ENCODE data around the gene RNASE13. TPM values are rescaled to one million over a fixed set of nuclear protein-coding genes. Genes with fewer than 3 reads are reported as not detected.

RNASE13 gene
- total RNA-seq, 2 donors from 2014 or later: not detected

DNA sequence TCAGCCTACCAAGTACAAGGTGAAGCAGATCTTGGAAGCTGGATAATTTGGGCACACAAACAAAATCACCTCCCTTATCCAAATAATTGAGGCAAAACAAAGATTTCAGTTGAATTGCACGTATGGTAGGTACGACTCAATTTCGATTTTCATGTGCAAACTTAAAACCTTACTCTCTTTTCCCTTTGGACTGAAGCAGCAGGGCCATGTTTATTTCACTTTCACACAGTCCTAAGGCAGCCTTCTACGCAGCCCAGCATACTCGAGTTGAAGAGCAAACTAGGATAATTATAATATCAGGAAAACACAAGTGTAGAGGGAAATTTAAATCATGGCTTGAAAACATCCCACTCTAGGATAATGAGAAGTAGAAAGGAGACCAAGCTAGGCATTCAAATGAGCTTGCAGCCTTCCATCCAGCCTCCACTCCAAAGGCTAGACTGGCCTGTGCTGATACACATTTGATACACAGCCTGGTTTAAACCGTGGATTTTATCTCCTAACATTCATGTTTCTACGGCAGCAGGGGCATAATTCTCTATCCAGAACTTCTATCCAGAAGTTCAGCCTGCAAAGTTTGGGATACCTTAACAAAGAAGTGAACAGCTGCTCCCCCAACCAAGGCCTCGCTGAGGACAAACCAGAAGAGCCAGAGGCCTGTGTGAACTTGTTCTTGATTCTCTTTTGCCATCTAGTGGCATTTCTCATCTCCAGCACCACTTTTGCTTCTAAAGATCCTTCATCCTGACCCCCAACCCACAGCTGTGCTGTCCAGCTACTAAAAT is 5.2 kb upstream of the RNASE13 start:
- peaks cover 27% of the 10 kb centered on the region for H3K4me1 Mint-ChIP-seq
- H3K27ac Mint-ChIP-seq: no peak overlapping the region
- 64 to 81% methylated on average over 6 to 8 of the region's 8 CpGs for WGBS, 2 experiments (ENCODE audit: insufficient coverage in 1 of 2, insufficient read length in 1 of 2)

DNA sequence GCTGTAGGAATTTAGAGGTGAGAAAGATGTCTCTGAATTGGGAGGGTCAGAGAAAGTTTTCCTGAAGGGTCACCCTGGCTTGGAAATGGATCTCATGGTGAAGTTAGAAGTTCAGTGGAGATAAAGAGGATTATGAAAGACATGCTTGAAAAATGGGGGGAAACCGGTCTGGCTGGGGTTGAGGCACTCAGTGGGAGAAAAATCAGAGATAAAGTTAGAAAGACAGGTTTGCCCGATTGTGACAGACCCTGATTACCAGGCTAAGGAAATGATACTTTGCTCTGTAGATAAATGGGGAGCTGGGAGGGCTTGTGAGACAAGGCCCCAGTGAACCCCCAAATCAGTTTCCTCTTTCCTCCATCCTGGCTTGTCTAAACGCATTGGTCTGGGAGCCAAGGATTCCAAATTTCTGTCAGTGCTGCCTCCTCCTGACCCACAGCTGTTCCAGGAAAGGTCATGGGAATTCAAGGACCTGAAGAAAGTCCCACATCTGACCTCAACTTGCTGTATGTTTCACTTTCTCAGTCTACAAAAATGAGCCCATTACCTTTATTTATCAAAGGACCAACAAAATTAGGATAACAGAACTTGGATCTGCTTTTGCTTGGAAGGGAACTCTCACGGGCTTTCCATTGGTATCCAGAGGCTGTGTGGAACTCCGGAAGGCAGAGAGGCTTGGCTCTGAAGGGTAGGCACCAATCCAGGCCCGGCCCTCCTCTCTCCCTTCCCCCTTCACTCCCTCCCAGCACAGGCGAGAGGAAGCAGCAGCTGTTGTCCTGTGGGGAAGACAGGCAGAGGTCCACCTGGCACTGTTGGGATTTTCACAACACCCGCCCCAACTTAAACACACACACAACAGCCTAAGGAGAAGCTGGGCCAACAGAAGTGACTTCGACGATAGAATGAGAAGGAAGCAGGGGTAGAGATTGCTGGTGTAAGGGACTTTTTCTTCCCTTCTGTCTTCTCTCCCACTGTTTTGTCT is 4.1 kb upstream of the RNASE13 start:
- no peaks in the 10 kb centered on the region for H3K9me3 ChIP-seq (ENCODE audit: control insufficient read depth, low read length)
- peaks cover 4% of the 10 kb centered on the region for H3K4me1 ChIP-seq (ENCODE audit: control insufficient read depth, insufficient read depth, low read length)
- H3K36me3 ChIP-seq (ENCODE audit: control insufficient read depth, insufficient read depth, low read length): no peaks in the 10 kb centered on the region
- WGBS, 2 experiments (ENCODE audit: insufficient coverage in 1 of 2, insufficient read length in 1 of 2): 51 to 52% methylated on average over 5 to 7 of the region's 10 CpGs
- peaks cover 8% of the 10 kb centered on the region for H3K27me3 ChIP-seq (ENCODE audit: control insufficient read depth, insufficient read depth, low read length, poor library complexity, severe bottlenecking)
- no peak overlapping the region for H3K4me3 Mint-ChIP-seq
- peaks cover 27% of the 10 kb centered on the region for H3K4me1 Mint-ChIP-seq
- H3K36me3 Mint-ChIP-seq (ENCODE audit: low read depth): no peaks in the 10 kb centered on the region
- peak; percentile 85 for DNase-seq
- H3K9ac ChIP-seq (ENCODE audit: extremely low read depth, low read length, poor library complexity, severe bottlenecking): no peak overlapping the region
- H3K27ac ChIP-seq (ENCODE audit: low read depth, low read length): peak overlapping the region; percentile 48
- H3K9me3 Mint-ChIP-seq: no peaks in the 10 kb centered on the region
- H3K27ac Mint-ChIP-seq: peak overlapping the region; percentile 2
- H3K27me3 Mint-ChIP-seq (ENCODE audit: insufficient read depth): peaks cover 30% of the 10 kb centered on the region
- TF ChIP-seq CTCF (conservative IDR thresholded peaks at IDR 0.05): no peak
- peak overlapping the region; percentile 31 for H3K4me3 ChIP-seq (ENCODE audit: low read length)

More for the DNA sequence above, 5.2 kb upstream of the RNASE13 start:
- H3K9ac ChIP-seq (ENCODE audit: extremely low read depth, low read length, poor library complexity, severe bottlenecking): no peak overlapping the region
- peak; percentile 84 for TF ChIP-seq CTCF (conservative IDR thresholded peaks at IDR 0.05)
- no peaks in the 10 kb centered on the region for H3K36me3 ChIP-seq (ENCODE audit: control insufficient read depth, insufficient read depth, low read length)
- peak; percentile 79 for DNase-seq
- no peak overlapping the region for H3K27ac ChIP-seq (ENCODE audit: low read depth, low read length)
- peaks cover 4% of the 10 kb centered on the region for H3K4me1 ChIP-seq (ENCODE audit: control insufficient read depth, insufficient read depth, low read length)
- no peaks in the 10 kb centered on the region for H3K9me3 ChIP-seq (ENCODE audit: control insufficient read depth, low read length)
- H3K27me3 ChIP-seq (ENCODE audit: control insufficient read depth, insufficient read depth, low read length, poor library complexity, severe bottlenecking): peaks cover 8% of the 10 kb centered on the region
- no peak overlapping the region for H3K4me3 Mint-ChIP-seq
- H3K9me3 Mint-ChIP-seq: no peaks in the 10 kb centered on the region
- H3K27me3 Mint-ChIP-seq (ENCODE audit: insufficient read depth): peaks cover 30% of the 10 kb centered on the region
- H3K36me3 Mint-ChIP-seq (ENCODE audit: low read depth): no peaks in the 10 kb centered on the region
- no peak overlapping the region for H3K4me3 ChIP-seq (ENCODE audit: low read length)

DNA sequence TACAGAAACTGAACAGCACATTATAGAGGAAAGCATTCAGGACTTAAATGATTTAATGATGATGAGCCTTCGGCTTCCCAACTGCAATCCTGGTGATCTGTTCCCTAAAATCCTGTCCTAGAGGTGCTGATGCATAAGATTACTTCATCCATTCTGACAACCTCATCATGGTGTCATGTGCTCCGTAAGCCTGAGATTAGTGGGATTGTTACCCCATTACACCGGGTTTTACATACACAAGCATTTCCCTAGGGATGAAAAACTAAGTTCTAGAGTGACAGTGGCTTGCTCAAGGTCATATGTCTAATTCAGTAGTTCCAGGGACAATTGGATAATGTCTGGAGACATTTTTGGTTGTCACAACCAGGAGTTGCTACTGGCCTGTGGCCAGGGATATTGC is 2.5 kb upstream of the RNASE13 start:
- H3K36me3 ChIP-seq (ENCODE audit: control insufficient read depth, insufficient read depth, low read length): no peaks in the 10 kb centered on the region
- no peak overlapping the region for H3K4me3 ChIP-seq (ENCODE audit: low read length)
- H3K4me1 Mint-ChIP-seq: peaks cover 27% of the 10 kb centered on the region
- H3K27me3 ChIP-seq (ENCODE audit: control insufficient read depth, insufficient read depth, low read length, poor library complexity, severe bottlenecking): no peaks in the 10 kb centered on the region
- no peaks in the 10 kb centered on the region for H3K9me3 ChIP-seq (ENCODE audit: control insufficient read depth, low read length)
- WGBS, 2 experiments (ENCODE audit: insufficient coverage in 1 of 2, insufficient read length in 1 of 2): 89 to 96% methylated on average over 3 of the region's 3 CpGs
- TF ChIP-seq CTCF (conservative IDR thresholded peaks at IDR 0.05): no peak
- H3K36me3 Mint-ChIP-seq (ENCODE audit: low read depth): no peaks in the 10 kb centered on the region
- H3K9me3 Mint-ChIP-seq: no peaks in the 10 kb centered on the region
- DNase-seq: no peak
- peaks cover 4% of the 10 kb centered on the region for H3K4me1 ChIP-seq (ENCODE audit: control insufficient read depth, insufficient read depth, low read length)
- no peak overlapping the region for H3K27ac ChIP-seq (ENCODE audit: low read depth, low read length)
- no peak overlapping the region for H3K9ac ChIP-seq (ENCODE audit: extremely low read depth, low read length, poor library complexity, severe bottlenecking)
- H3K27ac Mint-ChIP-seq: no peak overlapping the region
- H3K4me3 Mint-ChIP-seq: no peak overlapping the region
- H3K27me3 Mint-ChIP-seq (ENCODE audit: insufficient read depth): peaks cover 28% of the 10 kb centered on the region
